ENCODE results near the gene SEC23IP.

Gene SEC23IP

GRCh38 chr10:119940487-119940886, 48.0 kb downstream of the SEC23IP start:
- no peak for DNase-seq (ENCODE audit: low read depth in 2 of 2)

GRCh38 chr10:119942973-119943372, 50.4 kb downstream of the SEC23IP start:
- DNase-seq (ENCODE audit: low read depth in 2 of 2) = no peak

GRCh38 chr10:119945805-119946204, 53.3 kb downstream of the SEC23IP start:
- DNase-seq (ENCODE audit: low read depth in 2 of 2) = no peak

GRCh38 chr10:119947300-119947699, 54.8 kb downstream of the SEC23IP start:
- DNase-seq (ENCODE audit: low read depth in 2 of 2) = no peak

- DNase-seq (ENCODE audit: low read depth in 2 of 2) = no peak
Measured at GRCh38 chr10:119957451-119957850, 64.9 kb downstream of the SEC23IP start.

- no peak for DNase-seq (ENCODE audit: low read depth in 2 of 2)
Measured at GRCh38 chr10:119962837-119963236, 70.3 kb downstream of the SEC23IP start.

- DNase-seq (ENCODE audit: low read depth in 2 of 2) = no peak
Measured at GRCh38 chr10:119967066-119967465, 74.5 kb downstream of the SEC23IP start.

- DNase-seq (ENCODE audit: low read depth in 2 of 2) = no peak
Measured at GRCh38 chr10:119969609-119970008, 77.1 kb downstream of the SEC23IP start.

GRCh38 chr10:119970107-119970506, 77.6 kb downstream of the SEC23IP start:
- no peak for DNase-seq (ENCODE audit: low read depth in 2 of 2)

- DNase-seq (ENCODE audit: low read depth in 2 of 2) = no peak
Measured at GRCh38 chr10:119970963-119971362, 78.4 kb downstream of the SEC23IP start.

GRCh38 chr10:119973281-119973680, 80.8 kb downstream of the SEC23IP start:
- DNase-seq (ENCODE audit: low read depth in 2 of 2) = no peak

GRCh38 chr10:119976421-119976820, 83.9 kb downstream of the SEC23IP start:
- DNase-seq (ENCODE audit: low read depth in 2 of 2) = no peak

GRCh38 chr10:119980956-119981750, 88.6 kb downstream of the SEC23IP start:
- DNase-seq (ENCODE audit: low read depth in 2 of 2) = no peak

- no peak for DNase-seq (ENCODE audit: low read depth in 2 of 2)
Measured at GRCh38 chr10:119981826-119982225, 89.3 kb downstream of the SEC23IP start.

GRCh38 chr10:119988333-119988732, 95.8 kb downstream of the SEC23IP start:
- DNase-seq (ENCODE audit: low read depth in 2 of 2) = no peak

GRCh38 chr10:119989966-119990365, 97.4 kb downstream of the SEC23IP start:
- no peak for DNase-seq (ENCODE audit: low read depth in 2 of 2)

- DNase-seq (ENCODE audit: low read depth in 2 of 2) = no peak
Measured at GRCh38 chr10:119991066-119991465, 98.5 kb downstream of the SEC23IP start.

- no peak for DNase-seq (ENCODE audit: low read depth in 2 of 2)
Measured at GRCh38 chr10:119991816-119992215, 99.3 kb downstream of the SEC23IP start.
